GM19023 (cell line): ENCODE measurements around the gene MTM1.

ENCODE experiments used
- ATAC-seq: cut with Tn5 transposase; IDR thresholded peaks from one replicate; pipeline ENCODE4 v1.9.1; 2021; ENCODE audit warnings: mild to moderate bottlenecking, moderate library complexity; ENCODE audit not compliant: unreplicated experiment

The MTM1 gene

GRCh38 chrX:150602296-150602695 is 33.9 kb downstream of the MTM1 start:
- no peak for ATAC-seq

- no peak for ATAC-seq
Observed at GRCh38 chrX:150602743-150603142, 34.3 kb downstream of the MTM1 start.

GRCh38 chrX:150605603-150606002 is 37.2 kb downstream of the MTM1 start:
- no peak for ATAC-seq

DNA sequence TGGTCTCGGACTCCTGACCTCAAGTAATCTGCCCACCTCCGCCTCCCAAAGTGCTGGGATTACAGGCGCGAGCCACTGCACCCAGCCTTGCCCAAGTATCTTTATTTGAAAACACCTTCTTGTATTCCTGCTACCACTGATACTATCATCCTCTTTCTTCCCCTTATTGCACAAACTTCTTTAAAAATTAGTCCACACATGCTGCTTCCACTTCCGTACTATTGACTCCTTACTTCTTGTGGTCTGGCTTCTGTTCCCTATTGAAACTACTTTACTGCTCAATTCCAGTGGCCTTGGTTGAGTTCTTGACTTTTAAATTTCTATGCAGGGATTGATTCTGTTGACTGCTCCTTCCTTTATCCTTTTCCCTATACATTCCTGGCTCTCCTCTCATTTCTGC is 38.8 kb downstream of the MTM1 start:
- ATAC-seq: no peak

GRCh38 chrX:150610043-150610442 is 41.6 kb downstream of the MTM1 start:
- no peak for ATAC-seq

DNA sequence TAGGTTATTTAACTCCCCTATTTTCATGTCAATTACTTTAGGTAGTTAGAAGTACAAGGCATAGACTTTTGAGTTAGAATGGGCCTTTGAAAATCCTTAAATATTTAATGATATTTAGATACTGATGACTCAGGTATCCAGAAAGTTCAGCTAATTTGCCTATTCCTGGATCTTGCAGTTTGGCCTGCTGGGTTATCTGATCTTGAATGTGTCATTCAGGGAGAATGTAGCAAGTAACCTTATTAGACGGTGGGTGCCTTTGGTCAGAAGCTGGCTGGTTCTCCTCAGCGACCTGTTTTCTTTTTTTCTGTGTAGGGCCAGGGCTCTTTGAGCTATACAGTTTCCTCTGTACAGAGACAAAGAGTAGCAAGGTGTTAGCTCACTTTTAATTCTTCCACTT is 42.0 kb downstream of the MTM1 start:
- no peak for ATAC-seq

DNA sequence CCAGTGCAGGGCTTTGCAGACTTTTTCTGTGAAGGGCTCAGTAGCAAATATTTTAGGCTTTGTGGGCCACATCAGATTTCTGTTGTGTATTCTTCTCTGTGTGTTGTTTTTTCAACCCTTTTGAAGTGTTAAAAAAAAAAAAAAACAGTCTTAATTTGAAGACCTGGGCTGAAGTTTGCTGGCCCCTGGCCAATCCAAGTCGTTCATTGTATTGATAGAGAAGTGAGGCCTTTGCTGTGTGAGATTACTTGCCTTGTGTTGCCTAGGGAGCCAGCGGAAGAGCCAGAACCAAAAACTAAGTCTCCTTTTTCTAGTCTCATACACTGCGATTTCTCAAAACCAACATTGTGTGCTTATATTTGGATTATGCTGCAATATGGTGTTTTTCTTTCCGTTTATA is 46.9 kb downstream of the MTM1 start:
- ATAC-seq: no peak

- ATAC-seq: no peak
Observed at GRCh38 chrX:150616179-150616862, 47.9 kb downstream of the MTM1 start.

- ATAC-seq: no peak
Observed at GRCh38 chrX:150616863-150617198, 48.4 kb downstream of the MTM1 start.

DNA sequence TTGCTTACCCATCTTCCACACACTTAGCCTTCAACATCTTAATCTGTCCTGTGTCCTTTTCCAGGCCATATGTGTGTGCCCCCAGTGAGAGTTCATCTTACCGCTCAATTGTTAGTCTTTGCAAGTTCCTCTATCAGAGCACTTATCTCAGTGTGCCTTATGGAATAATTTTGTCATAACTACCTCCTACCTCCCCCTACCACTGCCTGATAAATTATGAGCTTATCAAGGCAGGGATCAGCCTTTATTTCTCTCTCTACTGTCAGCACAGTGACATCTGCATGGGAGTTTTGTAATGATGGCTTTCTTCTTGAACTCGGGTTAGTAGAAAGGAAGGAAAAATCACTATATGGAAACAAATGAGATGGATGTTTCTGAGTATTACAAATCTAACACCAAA is 53.2 kb downstream of the MTM1 start:
- ATAC-seq: no peak

DNA sequence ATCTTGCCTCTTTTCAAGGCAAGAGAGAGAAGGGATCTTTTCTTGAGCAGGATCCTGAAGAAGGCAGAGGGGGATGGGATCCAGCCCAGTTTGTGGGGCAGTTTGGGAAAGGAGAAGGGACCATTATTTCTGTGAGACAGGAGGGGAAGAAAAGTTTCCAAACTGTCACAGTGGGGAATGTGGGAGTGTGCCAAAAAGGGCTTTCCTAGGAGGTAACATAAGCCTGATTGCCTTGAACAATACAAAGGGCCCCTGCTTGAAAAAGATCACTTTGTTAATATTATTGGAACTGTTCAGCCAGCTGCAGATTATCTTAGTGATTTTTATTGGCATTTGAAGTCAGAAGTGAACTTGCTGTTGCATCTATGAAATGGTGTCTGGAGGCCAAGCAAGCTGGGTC is 55.2 kb downstream of the MTM1 start:
- no peak for ATAC-seq

GRCh38 chrX:150625097-150625496 is 56.7 kb downstream of the MTM1 start:
- no peak for ATAC-seq

DNA sequence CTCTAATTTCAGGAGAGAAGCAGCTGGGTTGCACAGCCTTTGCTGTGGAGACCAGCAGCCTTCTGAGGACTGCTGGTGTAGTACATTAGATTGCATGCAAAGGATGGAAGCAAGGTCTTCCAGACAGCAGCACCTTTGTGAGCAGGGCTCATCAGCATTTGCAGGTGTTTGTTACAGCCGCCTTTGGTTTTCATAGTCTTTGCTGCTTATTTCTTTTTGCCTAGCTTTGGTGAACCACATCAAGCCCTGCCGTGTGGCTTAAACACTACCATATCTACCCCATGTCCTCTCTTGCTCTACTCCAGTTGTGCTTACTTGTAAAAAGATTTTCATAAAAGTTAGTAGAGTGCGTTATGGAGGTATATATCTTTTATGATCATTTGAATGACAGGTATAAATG is 57.5 kb downstream of the MTM1 start:
- no peak for ATAC-seq

DNA sequence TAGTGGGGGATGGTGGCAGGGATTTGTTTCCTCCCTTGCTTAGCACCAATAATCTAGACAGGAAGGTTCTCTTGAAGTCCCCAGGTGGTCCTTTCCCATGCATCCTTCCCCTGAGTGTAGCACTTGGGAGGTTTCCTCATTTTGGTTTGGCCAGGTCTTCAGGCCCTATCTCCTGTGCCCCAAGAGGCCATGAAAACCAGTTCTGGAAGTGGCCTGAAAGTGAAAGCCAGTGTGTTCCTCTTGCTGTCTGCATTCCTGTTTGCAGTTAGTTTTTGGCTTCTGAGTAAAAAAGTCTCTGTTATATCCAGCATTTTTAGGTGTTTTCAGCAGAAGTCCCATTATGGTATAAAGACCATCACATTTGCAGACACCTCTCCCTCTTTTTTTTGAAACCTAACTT is 59.5 kb downstream of the MTM1 start:
- no peak for ATAC-seq

GRCh38 chrX:150635952-150636351 is 67.5 kb downstream of the MTM1 start:
- ATAC-seq: no peak

DNA sequence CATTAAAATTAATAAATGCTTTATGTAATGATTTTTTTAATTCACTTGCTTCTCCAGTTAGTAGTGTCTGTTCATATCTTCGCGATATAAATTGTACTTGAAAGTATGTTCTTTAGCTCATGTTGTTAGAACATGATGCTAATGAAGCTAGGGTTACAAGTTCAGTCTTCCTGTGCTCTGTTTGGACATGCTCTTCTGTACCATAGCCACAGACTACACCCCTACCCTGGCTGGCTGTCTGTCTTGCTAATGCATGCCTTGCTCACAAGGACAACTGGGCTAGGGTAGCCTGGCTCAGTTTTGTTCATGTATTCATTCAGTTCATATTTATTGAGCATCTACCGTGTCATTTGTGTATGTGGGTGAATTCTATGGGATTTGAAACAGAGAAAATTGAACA is 74.0 kb downstream of the MTM1 start:
- ATAC-seq: no peak

GRCh38 chrX:150643271-150643670 is 74.8 kb downstream of the MTM1 start:
- ATAC-seq: no peak

- no peak for ATAC-seq
Observed at GRCh38 chrX:150643958-150644357, 75.5 kb downstream of the MTM1 start.

DNA sequence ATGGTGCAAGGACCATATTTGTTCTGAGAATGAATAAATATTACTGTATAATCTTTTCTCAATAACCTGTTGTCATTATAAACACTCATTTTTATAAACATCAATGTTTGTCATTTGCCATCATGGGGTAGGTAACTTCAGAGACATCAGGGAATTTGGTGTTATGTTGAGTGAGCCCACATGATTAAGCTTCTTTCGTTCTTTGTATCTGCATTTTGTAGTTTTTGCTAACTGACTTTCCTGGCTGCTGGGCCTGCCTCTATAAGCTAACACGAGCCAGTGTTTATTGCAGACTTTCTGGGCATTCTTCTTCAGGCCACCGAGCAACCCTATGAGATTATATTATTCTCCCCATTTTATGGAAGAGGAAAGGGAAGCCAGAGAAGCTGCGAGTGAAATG is 76.0 kb downstream of the MTM1 start:
- ATAC-seq: no peak

GRCh38 chrX:150647331-150647730 is 78.9 kb downstream of the MTM1 start:
- ATAC-seq: no peak

DNA sequence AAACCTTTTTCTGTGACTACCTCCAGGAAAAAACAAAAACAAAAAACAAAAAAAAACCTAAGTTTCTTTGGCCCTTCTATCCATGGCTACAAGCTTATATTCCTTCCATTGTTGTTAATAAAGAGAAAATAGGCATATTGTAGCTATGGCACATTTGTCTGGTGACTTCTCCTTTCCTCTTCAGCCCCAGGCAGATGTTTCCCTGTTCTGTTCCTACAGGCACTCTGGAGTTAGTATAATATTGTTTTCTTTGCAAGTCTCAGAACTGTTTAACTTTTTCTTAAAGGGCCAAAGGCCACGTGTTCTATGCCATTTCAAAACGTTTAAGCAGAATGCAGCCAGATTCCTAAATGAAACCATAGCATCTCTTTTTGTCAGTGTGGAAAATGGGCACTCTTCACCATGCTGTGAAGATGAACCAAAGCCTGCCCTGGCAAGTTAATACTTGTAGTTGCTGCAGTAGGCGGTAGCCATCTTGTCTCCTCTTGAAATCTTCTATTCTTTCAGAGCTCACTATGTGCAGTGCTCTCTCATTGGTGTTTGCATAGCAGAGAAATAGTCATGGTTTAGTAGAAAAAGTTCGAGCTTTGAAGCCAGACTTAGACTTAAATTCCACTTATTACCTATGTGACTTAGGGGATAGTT is 80.0 kb downstream of the MTM1 start:
- ATAC-seq: no peak

DNA sequence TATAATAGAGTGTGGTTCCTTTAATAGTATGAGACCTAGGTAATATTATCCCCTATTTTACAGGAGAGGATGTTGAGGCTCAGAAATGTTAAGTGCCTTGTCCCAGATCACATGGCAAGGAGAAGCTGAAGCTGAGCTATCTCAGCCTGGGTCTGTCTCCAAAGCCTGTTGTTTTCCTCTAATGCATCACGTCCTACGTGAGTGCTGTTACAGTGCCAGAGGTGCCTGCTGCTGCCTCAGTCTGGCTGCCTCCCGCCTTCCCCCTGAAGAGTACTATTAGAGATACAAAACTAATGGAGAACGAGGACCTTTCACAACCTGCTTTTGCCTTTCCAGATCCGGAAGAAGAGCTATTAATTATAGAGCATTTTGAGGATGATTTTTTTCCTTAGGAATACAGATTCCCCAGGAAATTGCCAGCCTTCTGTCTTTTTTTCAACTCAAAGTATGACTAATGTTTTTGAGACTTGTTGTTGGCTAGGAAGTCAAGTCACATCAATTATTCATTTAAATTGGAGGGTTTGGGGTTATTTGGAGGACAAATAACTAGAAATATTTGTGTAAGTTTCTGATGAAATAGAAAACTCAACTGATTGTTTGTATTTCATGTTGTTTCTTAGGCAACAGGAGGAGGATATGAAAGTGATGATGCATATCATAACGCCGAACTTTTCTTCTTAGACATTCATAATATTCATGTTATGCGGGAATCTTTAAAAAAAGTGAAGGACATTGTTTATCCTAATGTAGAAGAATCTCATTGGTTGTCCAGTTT is 80.9 kb downstream of the MTM1 start:
- no peak for ATAC-seq
